GM19328 (cell line): ENCODE results near the gene GHR.
"Not testable (repeated sequence)": the region's sequence is repeated elsewhere in the genome, so short reads cannot be mapped to it uniquely, and the experiment has no call there.

Experiments used
- ATAC-seq: cut with Tn5 transposase; IDR thresholded peaks from one replicate; pipeline ENCODE4 v1.9.1; 2021; ENCODE audit warnings: mild to moderate bottlenecking, moderate library complexity; ENCODE audit not compliant: unreplicated experiment

Gene GHR

GRCh38 chr5:42564689-42565356, 141.6 kb downstream of the GHR start:
- ATAC-seq: no peak

GRCh38 chr5:42566652-42567295, 143.5 kb downstream of the GHR start:
- ATAC-seq: no peak

GRCh38 chr5:42569325-42569724, 146.1 kb downstream of the GHR start:
- ATAC-seq: no peak

GRCh38 chr5:42569953-42570548, 146.8 kb downstream of the GHR start:
- no peak for ATAC-seq

- no peak for ATAC-seq
Measured at GRCh38 chr5:42570966-42571960, 148.0 kb downstream of the GHR start.

GRCh38 chr5:42572313-42572712, 149.1 kb downstream of the GHR start:
- ATAC-seq: no peak

GRCh38 chr5:42573386-42573785, 150.1 kb downstream of the GHR start:
- no peak for ATAC-seq

- ATAC-seq: not testable (repeated sequence)
Measured at GRCh38 chr5:42575914-42576313, 152.7 kb downstream of the GHR start.

GRCh38 chr5:42578901-42579300, 155.7 kb downstream of the GHR start:
- ATAC-seq: not testable (repeated sequence)

- no peak for ATAC-seq
Measured at GRCh38 chr5:42579320-42579719, 156.1 kb downstream of the GHR start.

- ATAC-seq: no peak
Measured at GRCh38 chr5:42581845-42582244, 158.6 kb downstream of the GHR start.

- no peak for ATAC-seq
Measured at GRCh38 chr5:42582723-42583122, 159.5 kb downstream of the GHR start.

GRCh38 chr5:42583322-42583721, 160.1 kb downstream of the GHR start:
- no peak for ATAC-seq

- no peak for ATAC-seq
Measured at GRCh38 chr5:42586625-42587024, 163.4 kb downstream of the GHR start.

GRCh38 chr5:42587096-42587723, 164.0 kb downstream of the GHR start:
- no peak for ATAC-seq

GRCh38 chr5:42590566-42590965, 167.3 kb downstream of the GHR start:
- no peak for ATAC-seq

GRCh38 chr5:42591015-42591414, 167.8 kb downstream of the GHR start:
- ATAC-seq: no peak

GRCh38 chr5:42592401-42593140, 169.3 kb downstream of the GHR start:
- no peak for ATAC-seq

GRCh38 chr5:42593591-42593990, 170.4 kb downstream of the GHR start:
- ATAC-seq: no peak

GRCh38 chr5:42595597-42595996, 172.4 kb downstream of the GHR start:
- no peak for ATAC-seq
